COLO829 (cell line): ENCODE results near the gene STPG2.

Experiments
- DNase-seq: peaks from one replicate; pipeline ENCODE4 v3.0.0; 2012; ENCODE audit warnings: low spot score

The STPG2 gene

GRCh38 chr4:97786306-97786920, 356.9 kb downstream of the STPG2 start:
- DNase-seq = no peak

DNA sequence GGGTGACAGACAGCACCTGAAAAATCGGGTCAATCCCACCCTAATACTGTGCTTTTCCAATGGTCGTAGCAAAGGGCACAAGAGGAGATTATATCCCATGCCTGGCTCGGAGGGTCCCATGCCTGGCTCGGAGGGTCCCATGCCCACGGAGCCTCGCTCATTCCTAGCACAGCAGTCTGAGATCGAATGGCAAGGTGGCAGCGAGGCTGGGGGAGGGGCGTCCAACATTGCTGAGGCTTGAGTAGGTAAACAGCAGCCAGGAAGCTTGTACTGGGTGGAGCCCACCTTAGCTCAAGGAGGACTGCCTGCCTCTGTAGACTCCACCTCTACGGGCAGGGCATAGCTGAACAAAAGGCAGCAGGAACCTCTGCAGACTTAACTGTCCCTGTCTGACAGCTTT, 365.1 kb downstream of the STPG2 start:
- DNase-seq = no peak

- DNase-seq = no peak
Observed at GRCh38 chr4:97774347-97774989, 368.8 kb downstream of the STPG2 start.

DNA sequence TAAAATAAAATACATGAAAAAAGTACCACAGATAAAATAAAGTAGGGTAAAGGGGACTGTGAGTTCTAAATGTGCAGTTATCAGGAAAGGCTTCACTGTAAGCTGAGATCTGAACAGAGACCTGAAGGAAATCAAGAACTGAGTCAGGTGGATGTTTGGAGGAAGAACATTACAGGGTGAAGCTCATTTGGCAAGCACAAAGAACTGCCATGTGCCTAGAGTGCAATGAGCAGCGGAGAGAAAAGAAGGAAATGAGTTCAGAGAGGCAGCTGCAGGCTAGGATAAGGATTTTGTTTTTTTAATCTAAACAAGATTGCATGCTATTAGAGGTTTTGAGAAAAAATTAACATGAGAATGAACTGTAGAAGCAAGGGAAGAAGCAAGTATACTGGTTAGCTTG, 373.1 kb downstream of the STPG2 start:
- no peak for DNase-seq

- no peak for DNase-seq
Observed at GRCh38 chr4:97762115-97762512, 381.2 kb downstream of the STPG2 start.

- DNase-seq = no peak
Observed at GRCh38 chr4:97761445-97762114, 381.7 kb downstream of the STPG2 start.

DNA sequence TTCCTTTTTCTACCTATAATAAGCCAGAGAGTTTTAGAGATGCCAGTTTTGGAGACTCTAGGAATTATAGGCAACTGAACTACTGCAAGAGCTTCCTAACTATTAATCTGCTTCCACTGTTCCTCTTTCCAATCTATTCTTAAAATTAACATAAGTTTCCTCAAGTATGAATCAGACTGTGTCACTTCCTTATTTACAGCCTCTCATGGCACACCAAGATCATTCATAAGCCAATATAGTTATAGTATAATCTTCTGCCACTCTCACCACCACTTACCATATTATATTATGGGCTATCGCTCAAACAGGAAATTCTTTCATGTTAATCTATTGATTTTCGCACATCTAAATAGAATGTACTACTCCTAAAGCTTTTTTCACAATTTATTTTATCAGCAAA, 383.5 kb downstream of the STPG2 start:
- no peak for DNase-seq

DNA sequence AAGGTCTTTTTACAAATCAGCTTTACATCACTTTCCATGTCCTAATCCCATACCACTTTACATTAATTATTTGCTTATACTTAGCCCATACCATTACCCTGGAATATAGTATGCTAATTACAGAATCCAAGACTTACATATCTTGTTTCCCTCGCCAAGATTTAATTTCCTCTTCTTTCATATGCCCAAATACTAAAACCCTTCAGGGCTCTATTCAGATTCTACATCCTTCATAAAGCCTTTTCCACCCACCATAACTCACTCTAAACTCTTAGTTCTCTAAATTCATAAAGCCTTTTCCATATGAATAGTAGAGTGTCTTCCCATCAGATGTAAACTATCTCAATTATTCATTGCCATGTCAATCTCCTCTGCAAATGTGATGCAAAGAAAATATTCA, 390.7 kb downstream of the STPG2 start:
- no peak for DNase-seq

- DNase-seq = no peak
Observed at GRCh38 chr4:97747945-97748344, 395.3 kb downstream of the STPG2 start.

DNA sequence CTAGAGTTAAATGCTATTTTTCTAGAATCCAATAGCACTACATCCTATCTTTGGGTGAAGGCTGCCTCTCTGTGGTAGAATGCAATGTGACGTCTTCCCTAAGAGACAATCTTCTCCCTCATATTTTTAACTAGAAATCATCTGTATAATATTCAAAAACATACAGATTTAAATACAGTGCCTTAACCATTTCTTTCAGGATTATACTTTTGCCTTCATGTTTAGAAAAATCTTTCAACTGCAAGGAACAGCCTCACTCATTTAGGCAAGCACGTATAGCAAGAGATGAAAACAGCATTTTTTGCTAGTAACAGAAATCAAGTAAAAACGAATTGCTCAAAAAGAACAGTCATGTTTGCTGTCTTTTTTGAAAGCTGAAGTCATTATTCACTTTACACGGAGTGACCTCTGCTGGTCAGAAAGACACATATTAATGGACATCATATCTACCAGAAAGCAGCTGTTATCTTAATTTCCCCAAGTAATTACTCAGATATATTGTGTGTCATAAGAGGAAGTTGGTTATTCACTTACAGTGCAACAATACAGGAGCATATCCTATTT, 422.3 kb downstream of the STPG2 start:
- peak; percentile 19 for DNase-seq

GRCh38 chr4:97691111-97691605, 452.1 kb downstream of the STPG2 start:
- DNase-seq = no peak

DNA sequence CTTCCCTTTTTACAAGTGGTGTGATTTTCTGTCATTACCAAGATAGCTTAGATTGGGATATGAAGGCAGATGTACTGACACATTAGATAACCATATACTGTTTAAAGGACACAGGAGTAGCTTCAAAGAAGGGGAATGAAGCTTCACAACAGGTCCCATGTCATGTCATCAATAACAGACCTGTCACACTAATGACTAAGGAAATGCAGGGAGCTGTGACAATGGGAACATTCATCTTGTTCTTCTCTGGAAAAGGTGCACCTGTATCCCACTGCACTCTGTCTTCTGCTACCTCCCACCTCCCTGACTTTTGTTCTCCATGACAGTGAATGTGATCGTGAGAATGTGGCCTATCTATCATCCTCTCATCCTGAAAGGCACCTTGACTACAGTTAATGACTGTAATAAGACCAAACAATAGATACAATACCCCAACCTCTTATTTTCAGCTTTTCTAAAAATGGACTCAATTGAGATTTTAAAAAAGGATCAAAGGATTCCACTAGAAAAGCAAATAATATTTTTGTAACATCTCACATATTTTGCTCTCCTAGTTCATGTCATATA, 472.5 kb downstream of the STPG2 start:
- DNase-seq = no peak

GRCh38 chr4:97665553-97665952, 477.7 kb downstream of the STPG2 start:
- no peak for DNase-seq

- DNase-seq = no peak
Observed at GRCh38 chr4:97664741-97665140, 478.5 kb downstream of the STPG2 start.

GRCh38 chr4:97662133-97662532, 481.1 kb downstream of the STPG2 start:
- DNase-seq = no peak

DNA sequence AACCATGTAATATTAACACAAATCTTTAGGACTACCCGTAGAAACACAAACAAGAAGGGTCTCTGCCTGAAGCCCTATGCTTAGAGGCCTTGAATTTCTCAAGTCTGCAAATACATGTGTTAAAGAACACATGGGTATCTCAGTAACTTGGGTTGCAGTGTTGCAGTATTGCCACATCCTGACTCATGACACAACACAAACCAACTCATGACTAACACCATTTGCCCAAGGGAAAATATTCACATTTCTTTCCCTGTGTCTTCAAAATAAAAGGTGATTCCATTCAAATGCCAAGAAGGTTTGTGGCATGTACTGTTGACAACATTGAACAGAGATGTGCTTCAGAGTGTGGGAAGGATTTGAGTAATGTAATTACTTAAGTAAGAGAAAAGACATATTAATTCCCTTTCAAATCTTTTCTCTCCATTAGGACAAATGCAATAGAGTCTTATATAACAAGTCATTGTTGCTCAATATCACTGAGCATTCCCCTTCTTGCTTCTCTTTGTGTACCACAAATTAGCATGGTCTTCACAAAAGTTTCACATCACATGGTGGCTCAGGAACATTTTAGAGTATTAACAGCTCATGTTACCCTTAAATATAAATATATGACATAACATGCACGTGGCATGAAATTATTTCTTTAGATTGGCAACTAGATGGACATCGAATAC, 487.1 kb downstream of the STPG2 start:
- peak; percentile 15 for DNase-seq

- DNase-seq = no peak
Observed at GRCh38 chr4:97653701-97654100, 489.6 kb downstream of the STPG2 start.

GRCh38 chr4:97646997-97647396, 496.3 kb downstream of the STPG2 start:
- no peak for DNase-seq

- no peak for DNase-seq
Observed at GRCh38 chr4:97645071-97645821, 498.0 kb downstream of the STPG2 start.

DNA sequence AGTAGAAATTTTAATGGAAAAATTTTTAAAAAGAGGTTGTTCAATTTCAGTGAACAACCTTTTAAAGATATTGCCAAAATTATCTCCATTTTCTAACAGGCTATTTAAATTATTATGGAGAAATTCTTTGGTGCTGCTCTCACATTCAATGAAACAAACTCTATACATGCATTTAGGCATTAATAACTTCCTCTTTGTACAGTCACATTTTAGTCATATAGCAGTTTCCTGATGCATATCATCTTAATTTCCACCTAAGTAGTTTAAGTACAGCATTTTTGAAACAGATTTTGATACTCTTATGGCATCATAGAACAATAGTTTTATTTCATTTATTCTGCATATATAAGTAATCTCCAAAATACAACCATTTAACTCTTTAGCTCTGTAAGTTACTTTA, 500.1 kb downstream of the STPG2 start:
- DNase-seq = no peak

- DNase-seq = no peak
Observed at GRCh38 chr4:97639961-97640360, 503.3 kb downstream of the STPG2 start.
